ENCODE measurements around the gene AGPAT3. TPM values are rescaled to one million over a fixed set of nuclear protein-coding genes. Genes with fewer than 3 reads are reported as not detected.

The AGPAT3 gene
- total RNA-seq, 4 donors from 2014 or later = 32.1 to 58.8 (median 48.7) TPM

GRCh38 chr21:44005593-44005992, 140.6 kb downstream of the AGPAT3 start:
- 87 to 88% methylated on average over 9 of the region's 9 CpGs for WGBS, 2 donors

GRCh38 chr21:44006017-44006619, 141.1 kb downstream of the AGPAT3 start:
- no peak overlapping the region for H3K4me3 ChIP-seq (ENCODE audit: low read depth, poor library complexity, severe bottlenecking)
- intact Hi-C loops (cut with DNase I; ENCODE audit: low total_unique reads) = no loop called here
- TF ChIP-seq CTCF (IDR thresholded peaks at IDR 0.05) = no peak
- no peak for TF ChIP-seq POLR2A (IDR thresholded peaks at IDR 0.05)
- DNase-seq (ENCODE audit: low spot score in 2 of 2) = no peak
- WGBS, 2 donors = 77 to 79% methylated on average over 9 of the region's 9 CpGs

More at GRCh38 chr21:44005593-44005992, 140.6 kb downstream of the AGPAT3 start:
- TF ChIP-seq CTCF (IDR thresholded peaks at IDR 0.05) (no peak), POLR2A (IDR thresholded peaks at IDR 0.05) (no peak)
- intact Hi-C loops (cut with DNase I; ENCODE audit: low total_unique reads) = no loop called here
- no peak overlapping the region for H3K4me3 ChIP-seq (ENCODE audit: low read depth, poor library complexity, severe bottlenecking)
- DNase-seq (ENCODE audit: low spot score in 2 of 2) = no peak

GRCh38 chr21:44006656-44007055, 141.6 kb downstream of the AGPAT3 start:
- no peak for DNase-seq (ENCODE audit: low spot score in 2 of 2)
- WGBS, 2 donors = 61 to 72% methylated on average over 8 of the region's 8 CpGs
- TF ChIP-seq POLR2A (IDR thresholded peaks at IDR 0.05) (no peak), CTCF (IDR thresholded peaks at IDR 0.05) (no peak)
- H3K4me3 ChIP-seq (ENCODE audit: low read depth, poor library complexity, severe bottlenecking) = no peak overlapping the region
- intact Hi-C loops (cut with DNase I; ENCODE audit: low total_unique reads) = no loop called here

GRCh38 chr21:44010429-44010828, 145.4 kb downstream of the AGPAT3 start:
- no peak overlapping the region for H3K4me3 ChIP-seq (ENCODE audit: low read depth, poor library complexity, severe bottlenecking)
- intact Hi-C loops (cut with DNase I; ENCODE audit: low total_unique reads) = no loop called here
- no peak for DNase-seq (ENCODE audit: low spot score in 2 of 2)
- TF ChIP-seq CTCF (IDR thresholded peaks at IDR 0.05) (no peak), POLR2A (IDR thresholded peaks at IDR 0.05) (no peak)
- WGBS, 2 donors = 70 to 83% methylated on average over 9 of the region's 9 CpGs

- H3K4me3 ChIP-seq (ENCODE audit: low read depth, poor library complexity, severe bottlenecking) = no peak overlapping the region
- 79 to 84% methylated on average over 9 of the region's 9 CpGs for WGBS, 2 donors
- intact Hi-C loops (cut with DNase I; ENCODE audit: low total_unique reads) = no loop called here
- no peak for TF ChIP-seq POLR2A (IDR thresholded peaks at IDR 0.05)
- no peak for TF ChIP-seq CTCF (IDR thresholded peaks at IDR 0.05)
- DNase-seq (ENCODE audit: low spot score in 2 of 2) = no peak
Observed at GRCh38 chr21:44011123-44011522, 146.1 kb downstream of the AGPAT3 start.
